ENCODE data around the gene CLCNKB. TPM values are rescaled to one million over a fixed set of nuclear protein-coding genes. Genes with fewer than 3 reads are reported as not detected.

The CLCNKB gene
- total and polyA plus RNA-seq, 2 experiments from 2014 or later = 24.8 to 55.6 TPM

- H3K36me3 ChIP-seq = no peaks in the 10 kb centered on the region
- no peak for DNase-seq (ENCODE audit: low read depth in 1 of 2, low spot score in 1 of 2)
- no peaks in the 10 kb centered on the region for H3K27me3 ChIP-seq
- H3K9me3 ChIP-seq (ENCODE audit: low read depth) = no peaks in the 10 kb centered on the region
- H3K4me3 ChIP-seq = no peak overlapping the region
- TF ChIP-seq CTCF (IDR thresholded peaks at IDR 0.05; ENCODE audit: low read depth, low read length) = no peak
- H3K27ac ChIP-seq = no peak overlapping the region
- no peaks in the 10 kb centered on the region for H3K4me1 ChIP-seq (ENCODE audit: low read depth)
Observed at GRCh38 chr1:16091296-16091695, 47.7 kb downstream of the CLCNKB start.

GRCh38 chr1:16092097-16092922 is 48.7 kb downstream of the CLCNKB start:
- no peaks in the 10 kb centered on the region for H3K27me3 ChIP-seq
- no peak overlapping the region for H3K27ac ChIP-seq
- H3K4me1 ChIP-seq (ENCODE audit: low read depth) = no peaks in the 10 kb centered on the region
- TF ChIP-seq CTCF (IDR thresholded peaks at IDR 0.05; ENCODE audit: low read depth, low read length) = no peak
- no peaks in the 10 kb centered on the region for H3K36me3 ChIP-seq
- DNase-seq (ENCODE audit: low read depth in 1 of 2, low spot score in 1 of 2) = no peak
- no peaks in the 10 kb centered on the region for H3K9me3 ChIP-seq (ENCODE audit: low read depth)
- H3K4me3 ChIP-seq = no peak overlapping the region

- no peak for TF ChIP-seq CTCF (IDR thresholded peaks at IDR 0.05; ENCODE audit: low read depth, low read length)
- Histone ChIP-seq H3K36me3 (no peaks in the 10 kb centered on the region), H3K27me3 (no peaks in the 10 kb centered on the region), H3K4me3 (no peak overlapping the region), H3K9me3 (ENCODE audit: low read depth) (no peaks in the 10 kb centered on the region), H3K27ac (no peak overlapping the region), H3K4me1 (ENCODE audit: low read depth) (no peaks in the 10 kb centered on the region)
- no peak for DNase-seq (ENCODE audit: low read depth in 1 of 2, low spot score in 1 of 2)
Observed at GRCh38 chr1:16092923-16093511, 49.4 kb downstream of the CLCNKB start.

GRCh38 chr1:16093611-16094010 is 50.0 kb downstream of the CLCNKB start:
- no peak overlapping the region for H3K27ac ChIP-seq
- DNase-seq (ENCODE audit: low read depth in 1 of 2, low spot score in 1 of 2) = no peak
- no peak for TF ChIP-seq CTCF (IDR thresholded peaks at IDR 0.05; ENCODE audit: low read depth, low read length)
- H3K4me1 ChIP-seq (ENCODE audit: low read depth) = no peaks in the 10 kb centered on the region
- H3K27me3 ChIP-seq = no peaks in the 10 kb centered on the region
- H3K4me3 ChIP-seq = no peak overlapping the region
- H3K36me3 ChIP-seq = no peaks in the 10 kb centered on the region
- H3K9me3 ChIP-seq (ENCODE audit: low read depth) = no peaks in the 10 kb centered on the region

GRCh38 chr1:16094453-16095158 is 51.0 kb downstream of the CLCNKB start:
- Histone ChIP-seq H3K27ac (no peak overlapping the region), H3K4me3 (no peak overlapping the region), H3K27me3 (no peaks in the 10 kb centered on the region), H3K36me3 (no peaks in the 10 kb centered on the region), H3K9me3 (ENCODE audit: low read depth) (no peaks in the 10 kb centered on the region), H3K4me1 (ENCODE audit: low read depth) (no peaks in the 10 kb centered on the region)
- TF ChIP-seq CTCF (IDR thresholded peaks at IDR 0.05; ENCODE audit: low read depth, low read length) = no peak
- DNase-seq (ENCODE audit: low read depth in 1 of 2, low spot score in 1 of 2) = no peak

Data from cardiac muscle cell (in vitro differentiated cells and primary cell).